GM18508 (cell line): ENCODE data around the gene OPCML.

Experiments used
- ATAC-seq: cut with Tn5 transposase; IDR thresholded peaks from one replicate; pipeline ENCODE4 v1.9.1; 2021; ENCODE audit warnings: moderate number of reproducible peaks; ENCODE audit not compliant: insufficient read depth, unreplicated experiment

The OPCML gene

DNA sequence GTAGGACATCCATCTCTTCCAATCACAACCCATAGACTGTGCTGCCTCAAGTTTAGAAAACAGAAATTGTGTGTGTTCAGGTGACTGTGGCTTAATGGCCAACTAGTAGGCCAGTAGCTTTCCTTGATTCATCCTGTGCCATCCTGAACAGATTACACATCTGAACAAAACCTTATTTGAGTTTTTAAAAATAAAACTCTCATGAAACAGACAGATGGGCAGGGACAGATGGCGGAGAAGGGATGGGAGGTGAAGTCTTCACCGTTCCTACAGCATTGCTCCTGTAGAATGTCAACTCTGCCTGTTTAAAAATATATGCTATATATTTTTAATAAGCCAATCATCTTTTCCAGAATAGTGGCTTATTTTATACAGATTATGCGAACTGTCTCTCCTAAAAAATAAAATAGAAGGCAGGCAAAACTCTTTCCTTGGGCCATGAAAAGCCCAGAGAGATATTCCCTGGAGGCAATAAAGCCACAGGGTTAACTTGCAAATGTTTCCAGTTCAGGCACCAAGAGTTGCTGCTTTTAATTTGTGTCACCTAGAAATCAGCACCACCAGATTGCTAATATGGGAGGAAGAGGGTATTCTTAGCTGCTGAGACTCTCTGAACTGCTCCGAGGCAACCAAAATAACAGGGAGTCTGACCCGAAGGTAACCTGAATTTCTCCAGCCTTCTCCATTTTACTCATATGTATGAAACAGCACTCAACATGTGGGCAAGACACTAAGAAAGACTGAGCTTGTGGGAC, 861.2 kb downstream of the OPCML start:
- no peak for ATAC-seq

DNA sequence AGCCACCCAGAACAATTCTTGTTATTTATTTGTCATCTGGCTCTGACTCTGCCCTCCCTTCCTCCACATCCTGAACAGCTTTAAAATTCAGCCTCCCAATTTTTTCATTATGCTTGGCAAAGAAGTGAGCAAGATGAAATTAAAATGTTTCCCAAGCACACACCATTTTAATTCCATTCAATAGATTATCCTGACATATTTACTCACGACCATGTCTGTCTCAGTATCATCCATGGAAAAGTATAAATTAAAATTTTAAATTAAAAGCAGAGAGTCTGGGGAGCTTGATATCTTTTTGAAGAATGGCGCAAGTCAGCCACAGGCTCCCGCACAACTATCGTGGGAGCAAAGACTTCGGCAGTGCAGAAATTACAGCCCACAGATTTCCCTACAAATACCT, 862.4 kb downstream of the OPCML start:
- no peak for ATAC-seq

DNA sequence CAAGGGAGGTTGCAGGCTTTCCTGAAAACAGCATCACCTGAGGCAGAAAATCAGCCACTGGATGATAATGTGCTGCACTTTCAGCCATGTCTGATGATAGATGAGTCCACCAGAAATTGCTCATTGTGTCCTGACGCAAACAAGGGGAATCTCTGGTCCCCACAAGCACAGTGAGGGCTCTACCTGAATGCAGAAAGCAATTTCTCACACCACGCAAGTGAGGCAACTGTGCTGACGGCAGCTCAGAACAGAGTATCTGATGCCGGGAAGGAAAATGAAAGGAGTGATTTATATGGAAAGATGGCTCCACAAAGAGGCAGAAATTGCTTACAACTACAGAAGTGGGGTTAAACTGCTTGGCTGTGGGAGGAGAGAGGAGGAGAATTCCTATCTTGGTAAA, 867.1 kb downstream of the OPCML start:
- ATAC-seq = no peak

DNA sequence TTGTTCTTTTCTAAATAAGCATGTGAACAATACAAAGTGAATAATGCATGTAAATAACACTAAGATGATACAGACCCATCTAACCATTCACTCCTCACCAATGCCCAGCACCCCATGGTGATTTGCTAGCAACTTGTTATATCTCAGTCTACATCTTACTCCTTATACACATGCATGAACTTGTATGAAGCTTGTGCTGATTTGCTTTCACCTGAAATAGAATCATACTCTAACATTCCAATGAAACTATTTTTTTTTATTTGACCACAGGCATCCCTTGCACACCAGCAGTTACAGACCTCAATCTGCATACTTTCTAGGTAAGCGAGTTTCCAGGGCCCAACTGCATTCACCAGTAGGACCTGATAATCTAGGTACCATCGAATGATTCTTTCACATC, 873.6 kb downstream of the OPCML start:
- no peak for ATAC-seq

DNA sequence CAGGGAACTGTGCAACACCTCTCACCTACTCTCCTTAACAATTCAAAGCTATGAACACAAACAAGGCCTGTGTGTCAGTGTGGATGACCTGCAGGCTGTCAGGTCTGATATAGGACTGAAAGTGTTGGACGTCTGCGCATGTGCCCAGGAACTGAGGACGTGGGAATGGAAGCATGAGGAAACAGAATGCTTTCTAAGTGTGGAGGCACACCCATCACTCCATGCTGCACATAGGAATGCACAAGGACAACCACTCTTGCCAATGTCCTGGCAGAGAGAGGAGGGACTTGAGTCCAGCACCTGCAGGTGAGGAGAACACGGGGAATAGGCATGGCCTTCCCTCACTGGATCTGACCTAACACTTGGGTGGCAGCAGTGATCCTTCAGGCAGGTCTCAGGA, 874.3 kb downstream of the OPCML start:
- ATAC-seq = no peak

DNA sequence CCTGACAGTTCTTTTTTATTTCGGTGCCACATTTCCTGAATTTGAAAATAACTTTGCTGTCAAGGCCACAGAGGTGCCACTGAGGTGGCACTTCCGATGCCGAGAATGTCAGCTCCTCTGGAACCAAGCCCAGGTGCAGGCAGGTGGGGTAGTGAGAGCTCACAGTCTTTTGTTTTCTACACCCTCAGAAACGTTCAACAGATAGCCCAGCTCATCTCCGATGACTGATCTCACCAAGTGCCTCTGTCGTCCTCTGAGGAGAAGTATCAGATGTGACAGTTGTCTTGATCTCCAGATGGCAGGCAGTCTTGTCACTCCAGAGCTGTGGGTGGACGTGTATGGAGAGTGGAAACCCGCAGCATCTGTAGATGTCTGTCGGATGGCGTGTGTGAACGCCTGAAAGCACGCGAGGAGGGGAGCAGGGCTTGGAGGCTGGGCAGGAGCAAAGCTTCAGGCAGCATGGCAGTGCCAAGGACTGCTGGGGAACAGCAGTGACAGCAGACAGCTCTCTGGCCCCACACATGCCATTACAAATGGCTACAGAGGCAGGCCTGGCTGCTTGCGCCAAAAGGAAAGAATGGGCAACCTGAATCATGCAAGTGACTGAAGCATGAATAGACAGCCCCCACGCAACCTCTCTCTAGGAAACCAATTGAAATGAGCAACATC, 877.0 kb downstream of the OPCML start:
- ATAC-seq = no peak

DNA sequence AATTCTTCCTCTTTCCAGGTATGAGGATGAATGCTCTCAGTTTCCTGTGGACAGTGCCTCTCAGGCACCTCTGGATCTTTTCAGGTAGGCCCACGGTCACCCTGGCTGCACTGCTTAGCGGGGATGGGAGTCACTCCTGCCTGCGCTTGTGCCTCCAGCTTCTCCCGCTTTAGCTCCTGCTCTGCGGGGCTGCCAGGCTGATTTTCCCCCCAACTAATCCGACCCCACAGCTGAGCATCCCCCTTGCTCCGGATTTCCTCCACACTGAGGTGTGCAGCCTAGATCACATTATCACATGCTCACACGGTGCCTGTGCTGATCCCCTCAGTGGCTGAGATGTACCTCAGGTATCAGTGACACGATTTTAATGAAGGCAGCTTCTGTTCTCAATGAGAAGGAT, 879.1 kb downstream of the OPCML start:
- ATAC-seq = no peak

DNA sequence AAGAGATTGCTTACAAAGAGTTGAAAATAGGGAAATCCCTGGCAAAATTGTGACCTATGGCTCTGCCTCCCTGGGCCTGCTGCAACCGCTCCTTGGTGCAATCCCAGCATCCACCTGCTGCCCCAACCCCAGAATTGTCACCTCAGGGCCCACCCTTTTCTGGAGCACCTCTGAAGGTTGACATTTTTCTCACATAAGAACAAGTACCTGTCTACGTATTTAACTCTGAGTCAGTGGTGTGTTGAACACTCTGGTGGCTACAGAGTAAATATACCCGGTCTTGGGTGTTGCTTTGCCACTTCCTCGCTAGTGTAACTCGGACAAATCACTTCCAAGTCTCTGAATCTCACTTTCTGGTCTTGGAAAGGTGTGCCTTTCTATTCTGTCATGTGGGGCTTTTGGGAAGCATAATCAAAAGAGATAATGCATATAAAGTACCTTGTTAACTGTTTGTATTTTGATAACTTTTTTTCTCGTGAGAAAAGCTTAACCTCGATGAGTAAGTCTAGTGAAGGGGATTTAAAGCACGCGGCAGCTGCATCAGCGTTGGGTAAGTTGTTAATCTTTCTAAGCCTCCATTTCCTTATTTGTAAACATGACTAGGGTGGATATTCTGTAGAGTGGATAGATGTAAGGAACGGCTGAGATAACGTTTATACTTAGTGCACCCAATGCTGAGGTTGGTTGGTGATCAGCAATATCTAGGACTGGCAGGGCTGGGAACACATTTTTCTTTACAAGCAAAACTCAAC, 881.2 kb downstream of the OPCML start:
- ATAC-seq = no peak

DNA sequence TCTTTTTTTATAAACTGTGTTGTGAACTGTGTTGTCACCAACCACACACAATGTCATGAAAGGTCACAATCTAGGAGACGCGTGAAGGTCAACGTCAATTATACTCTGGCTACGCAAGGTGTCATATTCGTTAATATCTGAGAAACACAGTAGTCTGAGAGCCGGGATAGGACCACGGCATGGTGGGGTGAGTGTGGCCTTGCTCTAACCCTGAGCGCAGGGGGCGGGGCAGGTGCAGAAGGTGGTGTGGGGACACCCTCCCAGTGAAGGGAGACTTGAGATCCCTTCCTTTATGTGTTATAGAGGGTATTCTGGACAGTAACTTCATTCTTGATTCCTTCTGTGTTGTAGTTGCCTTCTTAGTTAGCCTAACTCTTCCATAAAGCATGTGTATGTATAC, 883.0 kb downstream of the OPCML start:
- no peak for ATAC-seq

DNA sequence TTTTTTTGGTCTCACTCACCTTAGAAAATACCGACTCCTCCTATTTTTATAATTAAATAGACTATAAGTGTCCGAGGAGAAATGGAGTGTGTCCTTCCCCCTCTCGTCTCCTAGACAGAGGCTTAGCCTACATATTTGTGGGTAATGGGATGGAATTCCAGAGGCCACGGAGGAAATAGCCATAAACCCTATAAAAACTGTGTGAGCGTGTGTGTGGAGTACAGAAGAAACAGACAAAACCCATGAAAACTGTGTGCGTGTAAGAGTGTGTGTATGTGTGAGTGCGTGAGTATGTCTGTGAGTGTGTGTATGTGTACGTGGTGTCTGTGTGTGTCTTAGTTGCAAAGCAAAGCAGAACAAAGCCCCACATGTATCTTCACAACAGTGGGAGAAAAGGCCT, 883.5 kb downstream of the OPCML start:
- no peak for ATAC-seq

DNA sequence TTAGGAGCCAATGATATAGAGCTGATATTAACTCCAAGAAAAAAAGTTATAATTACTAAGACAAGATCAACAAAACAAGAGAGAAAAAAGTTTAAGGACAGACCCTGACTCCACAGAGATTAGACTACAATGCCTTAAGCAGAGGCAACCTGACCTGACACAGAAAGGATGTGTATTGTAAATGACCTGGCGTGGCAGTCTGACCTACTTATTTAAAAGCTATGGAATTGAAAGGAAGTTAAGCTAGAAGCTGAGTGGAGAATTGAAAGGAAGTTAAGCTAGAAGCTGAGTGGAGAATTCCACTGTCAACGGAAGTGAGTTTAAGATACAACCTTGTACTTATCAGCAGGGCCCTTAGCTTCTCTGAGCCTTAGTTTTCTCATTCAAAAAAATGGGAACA, 885.4 kb downstream of the OPCML start:
- ATAC-seq = no peak

DNA sequence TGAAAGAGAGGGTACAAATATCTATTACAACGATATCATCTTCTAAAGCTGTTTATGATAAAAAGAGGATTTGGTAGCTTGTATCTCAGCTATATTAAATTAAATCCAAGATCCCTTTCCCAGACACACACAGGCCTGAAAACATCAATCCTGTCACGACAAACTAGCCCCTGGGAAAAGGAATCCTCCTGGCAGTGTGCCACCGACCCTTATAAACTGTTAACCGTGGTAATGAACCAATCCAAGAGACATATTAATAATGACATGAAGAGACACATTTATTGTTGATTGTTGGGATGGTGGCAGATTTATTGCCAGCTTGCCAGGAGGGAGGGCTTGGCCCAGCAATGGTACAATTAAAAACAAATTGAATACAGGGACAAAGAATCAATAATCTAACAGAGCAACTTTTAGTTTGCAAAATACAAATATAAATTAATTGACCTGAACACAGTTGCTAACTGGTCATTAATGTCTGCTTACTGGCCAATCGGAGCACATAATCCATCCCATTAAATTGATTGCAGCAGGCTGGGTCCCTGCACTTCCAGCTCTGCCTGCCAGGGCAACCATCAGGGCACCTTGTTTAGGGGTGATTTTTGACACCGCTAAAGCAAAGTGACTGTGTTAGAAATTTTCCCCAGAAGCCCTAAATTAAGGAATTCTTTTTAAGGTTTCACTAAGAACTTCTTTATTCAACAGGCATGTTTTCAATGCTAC, 887.6 kb downstream of the OPCML start:
- no peak for ATAC-seq

DNA sequence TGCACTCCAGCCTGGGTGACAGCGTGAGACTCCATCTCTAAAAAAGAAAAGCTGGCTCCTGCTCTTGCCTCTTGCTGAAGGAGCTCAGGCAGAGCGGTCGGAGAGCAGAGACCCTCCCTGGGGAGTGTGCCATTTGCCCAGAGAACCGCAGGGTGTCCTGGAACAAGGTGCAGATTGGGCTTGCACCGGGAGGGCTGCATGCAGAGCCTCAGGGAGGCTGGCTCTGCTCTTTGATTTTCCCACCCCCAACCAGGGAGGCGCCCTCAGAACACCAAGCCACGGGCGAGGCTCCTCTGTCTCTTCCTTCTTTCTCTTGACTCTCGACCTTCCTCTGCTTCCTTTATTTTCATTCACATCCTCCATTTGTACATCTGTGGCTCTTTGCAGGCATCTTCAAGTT, 889.1 kb downstream of the OPCML start:
- no peak for ATAC-seq

DNA sequence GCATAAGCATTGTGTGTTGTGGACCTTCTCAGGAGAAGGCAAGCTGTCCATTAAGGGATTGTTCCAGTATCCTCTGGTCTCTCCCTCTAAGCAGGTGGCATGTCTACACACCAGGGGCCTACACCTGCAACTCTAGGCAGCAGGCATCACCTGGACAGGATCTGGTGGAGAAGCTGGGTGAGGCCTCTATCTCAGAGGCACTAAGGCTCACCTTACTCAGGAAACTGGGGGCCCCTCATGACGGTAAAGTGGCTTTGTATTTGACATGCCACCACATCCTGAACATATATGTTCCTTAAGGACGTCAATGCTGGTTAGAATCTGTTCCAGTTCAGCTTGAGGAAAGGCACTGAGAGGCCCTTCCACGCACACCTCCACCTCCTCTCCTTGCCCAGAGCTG, 891.3 kb downstream of the OPCML start:
- no peak for ATAC-seq

DNA sequence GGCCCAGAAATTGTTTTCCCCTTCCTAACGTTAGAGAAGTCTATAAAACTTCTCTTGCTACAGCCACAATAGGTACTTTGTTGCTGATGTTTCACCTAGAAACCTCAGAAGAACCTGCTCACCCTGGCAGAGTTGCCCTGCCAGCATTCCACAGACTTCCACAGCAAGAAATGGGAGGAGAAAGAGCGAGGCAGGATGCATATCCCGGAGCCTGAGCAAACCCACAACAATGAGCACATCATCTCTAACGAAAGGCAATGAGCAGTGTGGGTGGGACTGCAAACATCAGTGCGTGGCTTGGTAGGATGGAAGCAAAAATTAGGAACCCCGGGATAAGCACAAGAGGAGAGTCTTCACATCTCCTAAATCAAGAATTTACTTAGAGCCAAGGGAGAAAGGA, 892.3 kb downstream of the OPCML start:
- ATAC-seq = no peak

DNA sequence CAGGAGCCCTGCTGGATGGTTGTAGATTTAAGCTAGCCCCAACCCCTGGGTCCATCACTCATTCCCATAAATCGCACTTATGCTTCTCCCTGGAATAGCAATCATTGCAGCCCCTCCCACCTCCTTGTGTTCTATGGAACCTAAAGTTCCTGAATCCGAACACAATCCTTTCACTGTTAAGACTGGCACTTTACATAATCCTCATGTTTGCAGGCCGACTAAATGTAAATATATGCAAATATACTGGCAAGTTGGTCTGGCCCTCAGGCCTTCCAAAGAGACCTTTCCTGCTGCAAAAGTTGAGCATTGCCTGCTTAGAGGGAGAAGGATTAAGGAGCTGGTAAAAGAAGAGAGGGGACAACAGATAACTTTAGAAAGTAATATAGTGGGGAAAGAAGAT, 892.9 kb downstream of the OPCML start:
- no peak for ATAC-seq

DNA sequence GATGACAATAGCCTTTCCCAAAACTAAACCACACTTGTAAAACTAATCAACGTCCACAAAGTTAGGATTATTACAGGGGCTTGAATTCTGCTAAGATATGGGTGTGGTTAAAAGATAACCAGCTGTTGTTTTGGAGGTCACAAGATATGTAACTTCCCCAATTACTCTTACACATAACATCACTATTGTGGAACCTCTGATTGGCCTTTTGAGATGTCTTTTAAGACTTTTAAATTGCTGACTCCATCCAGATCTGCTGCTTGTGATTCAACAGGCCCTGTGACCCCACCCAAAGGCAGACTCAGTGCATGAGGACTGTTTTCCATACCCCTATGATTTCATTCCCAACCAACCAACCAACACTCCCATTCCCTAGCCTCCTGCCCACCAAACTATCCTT, 893.9 kb downstream of the OPCML start:
- no peak for ATAC-seq

DNA sequence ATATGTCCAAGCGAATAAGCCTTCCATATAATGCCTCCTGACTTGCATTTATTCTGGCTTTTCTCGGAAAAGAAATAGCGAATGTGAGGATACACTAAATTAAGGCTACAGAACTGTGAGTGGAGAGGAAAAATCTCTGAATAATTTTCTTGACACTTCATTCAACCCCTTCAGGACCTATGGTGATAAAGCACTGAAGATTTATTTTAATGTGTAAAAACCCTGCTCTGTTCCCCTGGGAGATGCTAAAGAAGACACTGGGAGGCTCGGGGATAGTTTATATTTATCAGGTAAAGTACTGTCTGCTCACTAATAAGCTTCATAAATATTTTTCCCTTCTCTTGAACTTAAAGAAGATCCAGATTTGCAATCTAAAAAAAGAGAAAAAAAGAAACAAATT, 895.8 kb downstream of the OPCML start:
- no peak for ATAC-seq

DNA sequence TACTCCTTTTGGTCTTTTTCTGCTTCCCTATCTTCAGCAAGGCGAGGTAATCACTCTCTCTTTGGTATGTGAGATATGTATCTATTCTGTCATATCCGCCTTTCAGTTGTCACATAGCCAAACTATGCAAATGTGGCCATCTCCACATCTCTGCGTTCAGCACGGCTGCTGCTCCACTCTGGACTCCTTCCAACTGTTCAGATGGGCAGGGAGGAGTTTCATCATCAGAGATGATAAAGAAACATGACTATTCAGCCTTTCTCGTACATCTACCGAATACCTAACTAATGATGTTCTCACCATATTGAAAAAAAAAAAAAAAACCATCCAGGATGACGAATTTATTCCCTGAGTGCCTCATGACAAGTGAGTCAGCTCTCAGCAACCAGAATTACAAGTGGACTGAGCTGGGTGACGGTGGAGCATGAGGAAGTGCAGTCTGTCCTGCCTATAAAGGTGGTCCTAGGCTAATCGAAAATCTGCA, 899.6 kb downstream of the OPCML start:
- no peak for ATAC-seq

DNA sequence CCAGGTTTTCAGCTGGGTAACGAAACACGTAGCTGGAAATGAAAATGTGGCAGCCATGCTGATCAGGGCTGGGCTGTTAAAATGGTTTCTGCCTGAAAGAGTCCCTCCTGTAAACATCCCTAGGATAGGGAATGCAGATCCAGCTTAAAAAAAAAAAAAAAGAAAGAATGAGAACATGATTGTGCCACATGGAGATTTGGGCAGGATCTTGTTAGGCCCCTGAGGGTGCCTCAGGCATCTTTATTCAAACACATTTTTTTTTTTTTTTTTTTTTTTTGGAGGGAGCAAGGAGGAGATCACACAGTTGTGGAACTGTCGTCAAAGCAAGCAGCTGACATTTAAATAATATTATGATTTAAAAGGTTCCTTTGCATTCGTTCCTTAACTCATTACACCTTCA, 900.3 kb downstream of the OPCML start:
- no peak for ATAC-seq

DNA sequence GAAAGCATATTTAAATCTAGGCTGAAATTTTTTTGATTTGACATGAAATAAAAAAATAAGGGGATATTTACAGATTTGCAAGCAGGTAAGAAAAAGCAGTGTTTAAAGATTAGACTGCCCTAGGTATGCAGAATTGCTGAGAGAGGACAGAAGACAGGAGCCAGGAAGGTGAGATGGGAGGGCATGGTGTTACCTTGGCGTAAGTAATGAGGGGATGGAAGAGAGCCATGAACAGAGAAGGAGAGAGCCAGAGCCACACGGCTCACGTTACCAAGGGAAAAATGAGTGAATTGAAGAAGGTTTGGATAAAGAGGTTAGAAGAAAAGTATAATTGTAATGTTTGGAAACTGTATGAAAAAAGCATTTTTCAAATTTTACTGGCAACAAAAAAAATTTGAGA, 904.3 kb downstream of the OPCML start:
- no peak for ATAC-seq
